ENCODE data around the gene GPR107. TPM values are rescaled to one million over a fixed set of nuclear protein-coding genes. Genes with fewer than 3 reads are reported as not detected.

GPR107 gene
- total and polyA plus RNA-seq, 12 donors, result 8.9 to 45.9 (median 30.8) TPM

GRCh38 chr9:130054325-130054786 is 650 bp downstream of the GPR107 start:
- Histone ChIP-seq H3K4me1 (replicated peaks in 1 of 2) (peaks cover 16 to 29% of the 10 kb centered on the region in 2 donors), H3K9me3 (replicated peaks in 1 of 3) (no peaks in the 10 kb centered on the region), H3K36me3 (replicated peaks in 1 of 2) (no peaks in the 10 kb centered on the region), H3K4me3 (peak overlapping the region; percentile 72 to 99 (median 91)), H3K27me3 (no peaks in the 10 kb centered on the region), H3K27ac (peak overlapping the region in 4 of 5 donors; percentile 70 to 92 (median 83))
- no peak for TF ChIP-seq POLR2A (IDR thresholded peaks at IDR 0.05)
- TF ChIP-seq, protein P1, sequence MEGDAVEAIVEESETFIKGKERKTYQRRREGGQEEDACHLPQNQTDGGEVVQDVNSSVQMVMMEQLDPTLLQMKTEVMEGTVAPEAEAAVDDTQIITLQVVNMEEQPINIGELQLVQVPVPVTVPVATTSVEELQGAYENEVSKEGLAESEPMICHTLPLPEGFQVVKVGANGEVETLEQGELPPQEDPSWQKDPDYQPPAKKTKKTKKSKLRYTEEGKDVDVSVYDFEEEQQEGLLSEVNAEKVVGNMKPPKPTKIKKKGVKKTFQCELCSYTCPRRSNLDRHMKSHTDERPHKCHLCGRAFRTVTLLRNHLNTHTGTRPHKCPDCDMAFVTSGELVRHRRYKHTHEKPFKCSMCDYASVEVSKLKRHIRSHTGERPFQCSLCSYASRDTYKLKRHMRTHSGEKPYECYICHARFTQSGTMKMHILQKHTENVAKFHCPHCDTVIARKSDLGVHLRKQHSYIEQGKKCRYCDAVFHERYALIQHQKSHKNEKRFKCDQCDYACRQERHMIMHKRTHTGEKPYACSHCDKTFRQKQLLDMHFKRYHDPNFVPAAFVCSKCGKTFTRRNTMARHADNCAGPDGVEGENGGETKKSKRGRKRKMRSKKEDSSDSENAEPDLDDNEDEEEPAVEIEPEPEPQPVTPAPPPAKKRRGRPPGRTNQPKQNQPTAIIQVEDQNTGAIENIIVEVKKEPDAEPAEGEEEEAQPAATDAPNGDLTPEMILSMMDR (IDR thresholded peaks at IDR 0.05), result no peak
- 2 to 6% (median 4%) methylated on average over 12 to 14 of the region's 14 CpGs for WGBS, 4 donors
- no peak for DNase-seq
- intact Hi-C loops (cut with DNase I), result no loop called here

DNA sequence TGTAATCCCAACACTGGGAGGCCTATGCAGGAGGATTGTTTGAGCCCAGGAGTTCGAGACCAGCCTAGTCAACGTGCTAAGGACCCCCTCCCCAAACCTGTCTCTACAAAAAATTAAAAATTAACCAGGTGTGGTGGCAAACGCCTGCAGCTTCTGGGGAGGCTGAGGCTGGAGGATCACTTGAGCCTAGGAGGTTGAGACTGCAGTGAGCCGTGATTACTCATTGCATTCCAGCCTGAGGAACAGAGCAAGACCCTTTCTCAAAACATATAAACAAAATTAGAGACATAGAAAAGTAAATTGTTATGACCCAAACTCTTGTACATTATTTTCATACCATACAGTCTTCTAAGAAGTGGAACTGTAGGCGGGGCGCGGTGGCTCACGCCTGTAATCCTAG is 1.1 kb downstream of the GPR107 start:
- DNase-seq, result no peak
- H3K4me3 ChIP-seq, result peak overlapping the region in 1 of 4 donors; percentile 99
- H3K27me3 ChIP-seq, result no peaks in the 10 kb centered on the region
- peaks cover 16 to 29% of the 10 kb centered on the region in 2 donors for H3K4me1 ChIP-seq (replicated peaks in 1 of 2)
- no peaks in the 10 kb centered on the region for H3K36me3 ChIP-seq (replicated peaks in 1 of 2)
- TF ChIP-seq POLR2A (IDR thresholded peaks at IDR 0.05), result no peak
- TF ChIP-seq, protein P1 (IDR thresholded peaks at IDR 0.05), result no peak
- H3K27ac ChIP-seq, result peak overlapping the region in 1 of 5 donors; percentile 70
- intact Hi-C loops (cut with DNase I), result no loop called here
- no peaks in the 10 kb centered on the region for H3K9me3 ChIP-seq (replicated peaks in 1 of 3)
- 73 to 82% (median 77%) methylated on average over 8 of the region's 8 CpGs for WGBS, 4 donors

DNA sequence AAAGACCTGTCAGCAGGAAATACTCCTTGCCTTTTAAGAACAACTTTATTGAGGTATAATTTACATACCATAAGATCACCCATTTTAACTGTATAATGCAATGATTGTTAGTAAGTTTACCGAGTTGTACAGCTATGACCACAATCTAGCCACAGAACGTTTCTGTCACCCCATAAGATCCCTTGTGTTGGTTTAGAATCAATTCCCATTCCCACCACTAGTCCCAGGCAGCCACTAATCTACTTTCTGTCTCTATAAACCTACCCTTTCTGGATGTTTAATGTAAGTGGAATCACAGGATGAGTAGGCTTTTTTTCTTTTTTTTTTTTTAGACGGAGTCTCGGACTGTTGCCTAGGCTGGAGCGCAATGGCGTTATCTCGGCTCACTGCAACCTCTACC is 4.4 kb downstream of the GPR107 start:
- intact Hi-C loops (cut with DNase I), result no loop called here

GRCh38 chr9:130058887-130059286 is 5.2 kb downstream of the GPR107 start:
- H3K27ac ChIP-seq, result no peak overlapping the region
- no peak for TF ChIP-seq POLR2A (IDR thresholded peaks at IDR 0.05)
- TF ChIP-seq, protein P1 (IDR thresholded peaks at IDR 0.05), result no peak
- H3K9me3 ChIP-seq (replicated peaks in 1 of 3), result no peaks in the 10 kb centered on the region
- 45 to 59% (median 52%) methylated on average over 3 of the region's 3 CpGs for WGBS, 4 donors
- peaks cover 5 to 14% of the 10 kb centered on the region in 2 donors for H3K4me1 ChIP-seq (replicated peaks in 1 of 2)
- intact Hi-C loops (cut with DNase I), result no loop called here
- DNase-seq, result no peak
- no peaks in the 10 kb centered on the region for H3K27me3 ChIP-seq
- no peaks in the 10 kb centered on the region for H3K36me3 ChIP-seq (replicated peaks in 1 of 2)
- no peak overlapping the region for H3K4me3 ChIP-seq

More for the DNA sequence above, 4.4 kb downstream of the GPR107 start:
- no peaks in the 10 kb centered on the region for H3K36me3 ChIP-seq (replicated peaks in 1 of 2)
- DNase-seq, result no peak
- no peaks in the 10 kb centered on the region for H3K9me3 ChIP-seq (replicated peaks in 1 of 3)
- no peaks in the 10 kb centered on the region for H3K27me3 ChIP-seq
- peaks cover 7 to 15% of the 10 kb centered on the region in 2 donors for H3K4me1 ChIP-seq (replicated peaks in 1 of 2)
- TF ChIP-seq POLR2A (IDR thresholded peaks at IDR 0.05), result no peak
- TF ChIP-seq, protein P1 (IDR thresholded peaks at IDR 0.05), result peak in 1 of 6 experiments; percentile 13
- no peak overlapping the region for H3K4me3 ChIP-seq
- no peak overlapping the region for H3K27ac ChIP-seq
- 81 to 86% (median 85%) methylated on average over 7 of the region's 7 CpGs for WGBS, 4 donors
